ENCODE results near the gene GPANK1. TPM values are rescaled to one million over a fixed set of nuclear protein-coding genes. Genes with fewer than 3 reads are reported as not detected.

Gene GPANK1
- total and polyA plus RNA-seq, 2 of the 13 experiments (the other 11 are each of a cell fraction or from before 2014, with no cell fraction given): 15.4 to 22.8 TPM

- TF ChIP-seq BRCA1 (CRISPR knock-in tag; IDR thresholded peaks at IDR 0.05) (peak; percentile 91; the same call in 1 of the 2 replicates), IRF9 (CRISPR knock-in tag; IDR thresholded peaks at IDR 0.05; ENCODE audit: borderline replicate concordance) (no peak; the same call in 1 of the 2 replicates), CHCHD3 (CRISPR knock-in tag; IDR thresholded peaks at IDR 0.05) (no peak), PHB2 (IDR thresholded peaks at IDR 0.05; ENCODE audit: partially characterized antibody) (no peak), ZNF580 (CRISPR knock-in tag; IDR thresholded peaks at IDR 0.05; ENCODE audit: borderline replicate concordance, low read depth) (peak; percentile 88; the same call in 1 of the 2 replicates), ZGPAT (CRISPR knock-in tag; IDR thresholded peaks at IDR 0.05) (peak; percentile 95), ARID4A (CRISPR knock-in tag; IDR thresholded peaks at IDR 0.05; ENCODE audit: borderline replicate concordance) (peak; percentile 89; the same call in 1 of the 2 replicates), ZNF563 (CRISPR knock-in tag; IDR thresholded peaks at IDR 0.05) (peak; percentile 44; the same call in 1 of the 2 replicates), ZHX2 (IDR thresholded peaks at IDR 0.05; ENCODE audit: low read depth) (peak; percentile 26; the same call in 1 of the 2 replicates), ZHX2 (CRISPR knock-in tag; IDR thresholded peaks at IDR 0.05; ENCODE audit: borderline replicate concordance) (no peak; the same call in 1 of the 2 replicates), CBX1 (IDR thresholded peaks at IDR 0.05; ENCODE audit: low read depth) (peak; percentile 76), ZNF780A (CRISPR knock-in tag; IDR thresholded peaks at IDR 0.05) (peak; percentile 73), SP2 (CRISPR knock-in tag; IDR thresholded peaks at IDR 0.05) (peak; percentile 39; the same call in 1 of the 2 replicates), REL (CRISPR knock-in tag; conservative IDR thresholded peaks at IDR 0.05) (no peak), ARNT (IDR thresholded peaks at IDR 0.05) (no peak)
These were observed 9.2 kb downstream of the GPANK1 start, which contains the start of gene APOM (continued) for GRCh38 chr6:31655349-31656237.

All from HepG2 (cell line).